Measurements from ENCODE around the gene AFP.

- TF ChIP-seq CTCF (IDR thresholded peaks at IDR 0.05): no peak
- TF ChIP-seq POLR2A (IDR thresholded peaks at IDR 0.05): no peak
Measured at GRCh38 chr4:73458184-73459047, 22.4 kb downstream of the AFP start.
